ENCODE measurements around the gene PAQR7. TPM values are rescaled to one million over a fixed set of nuclear protein-coding genes. Genes with fewer than 3 reads are reported as not detected.

The PAQR7 gene
- total RNA-seq, 1 experiment from 2014 or later: 6.7 TPM

DNA sequence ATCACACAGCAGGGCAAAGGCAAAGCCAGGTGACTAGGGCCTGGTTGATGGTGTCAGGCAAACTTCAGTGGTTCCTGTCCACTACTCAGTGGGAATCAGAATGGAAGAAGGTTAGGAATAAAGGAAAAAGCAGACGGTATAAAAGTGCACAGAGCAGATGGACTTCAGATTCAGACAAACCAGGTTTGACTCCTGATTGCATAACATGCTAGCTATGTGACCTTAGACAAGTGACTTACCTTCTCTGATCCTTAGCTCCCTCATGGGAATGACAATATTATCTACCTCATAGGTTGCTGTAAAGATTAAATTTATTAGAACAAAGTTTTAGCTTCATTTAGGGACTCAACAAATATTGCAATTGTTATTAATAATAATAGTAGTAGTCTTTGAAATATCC lies 4.9 kb downstream of the PAQR7 start:
- ATAC-seq (no peak), DNase-seq (ENCODE audit: low spot score) (no peak)
- CTCF ChIA-PET: no interaction called here
- no peak overlapping the region for H3K27ac Mint-ChIP-seq
- H3K4me3 Mint-ChIP-seq: no peak overlapping the region
- TF ChIP-seq TCF7 (CRISPR knock-in tag; IDR thresholded peaks at IDR 0.05; ENCODE audit: low read depth) (no peak), ZNF263 (CRISPR knock-in tag; IDR thresholded peaks at IDR 0.05; ENCODE audit: low read depth) (no peak), NFATC4 (CRISPR knock-in tag; IDR thresholded peaks at IDR 0.05) (no peak), HMGA2 (CRISPR knock-in tag; IDR thresholded peaks at IDR 0.05) (no peak), JUN (CRISPR knock-in tag; IDR thresholded peaks at IDR 0.05) (no peak), GABPB1 (CRISPR knock-in tag; IDR thresholded peaks at IDR 0.05) (no peak), RORB (CRISPR knock-in tag; IDR thresholded peaks at IDR 0.05) (no peak), NR1H2 (CRISPR knock-in tag; IDR thresholded peaks at IDR 0.05) (no peak), ESRRA (CRISPR knock-in tag; IDR thresholded peaks at IDR 0.05; ENCODE audit: borderline replicate concordance) (no peak), TP53 (CRISPR knock-in tag; IDR thresholded peaks at IDR 0.05) (no peak), GTF2I (CRISPR knock-in tag; conservative IDR thresholded peaks at IDR 0.05) (no peak)
- TF ChIP-seq, protein P1, sequence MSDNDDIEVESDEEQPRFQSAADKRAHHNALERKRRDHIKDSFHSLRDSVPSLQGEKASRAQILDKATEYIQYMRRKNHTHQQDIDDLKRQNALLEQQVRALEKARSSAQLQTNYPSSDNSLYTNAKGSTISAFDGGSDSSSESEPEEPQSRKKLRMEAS (CRISPR knock-in tag; IDR thresholded peaks at IDR 0.05): no peak
- TF ChIP-seq, protein P2, sequence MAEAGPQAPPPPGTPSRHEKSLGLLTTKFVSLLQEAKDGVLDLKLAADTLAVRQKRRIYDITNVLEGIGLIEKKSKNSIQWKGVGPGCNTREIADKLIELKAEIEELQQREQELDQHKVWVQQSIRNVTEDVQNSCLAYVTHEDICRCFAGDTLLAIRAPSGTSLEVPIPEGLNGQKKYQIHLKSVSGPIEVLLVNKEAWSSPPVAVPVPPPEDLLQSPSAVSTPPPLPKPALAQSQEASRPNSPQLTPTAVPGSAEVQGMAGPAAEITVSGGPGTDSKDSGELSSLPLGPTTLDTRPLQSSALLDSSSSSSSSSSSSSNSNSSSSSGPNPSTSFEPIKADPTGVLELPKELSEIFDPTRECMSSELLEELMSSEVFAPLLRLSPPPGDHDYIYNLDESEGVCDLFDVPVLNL (CRISPR knock-in tag; IDR thresholded peaks at IDR 0.05; ENCODE audit: borderline replicate concordance, low read depth): no peak
- TF ChIP-seq, protein P3, sequence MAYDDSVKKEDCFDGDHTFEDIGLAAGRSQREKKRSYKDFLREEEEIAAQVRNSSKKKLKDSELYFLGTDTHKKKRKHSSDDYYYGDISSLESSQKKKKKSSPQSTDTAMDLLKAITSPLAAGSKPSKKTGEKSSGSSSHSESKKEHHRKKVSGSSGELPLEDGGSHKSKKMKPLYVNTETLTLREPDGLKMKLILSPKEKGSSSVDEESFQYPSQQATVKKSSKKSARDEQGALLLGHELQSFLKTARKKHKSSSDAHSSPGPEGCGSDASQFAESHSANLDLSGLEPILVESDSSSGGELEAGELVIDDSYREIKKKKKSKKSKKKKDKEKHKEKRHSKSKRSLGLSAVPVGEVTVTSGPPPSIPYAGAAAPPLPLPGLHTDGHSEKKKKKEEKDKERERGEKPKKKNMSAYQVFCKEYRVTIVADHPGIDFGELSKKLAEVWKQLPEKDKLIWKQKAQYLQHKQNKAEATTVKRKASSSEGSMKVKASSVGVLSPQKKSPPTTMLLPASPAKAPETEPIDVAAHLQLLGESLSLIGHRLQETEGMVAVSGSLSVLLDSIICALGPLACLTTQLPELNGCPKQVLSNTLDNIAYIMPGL (CRISPR knock-in tag; IDR thresholded peaks at IDR 0.05): no peak
- TF ChIP-seq, protein P4, sequence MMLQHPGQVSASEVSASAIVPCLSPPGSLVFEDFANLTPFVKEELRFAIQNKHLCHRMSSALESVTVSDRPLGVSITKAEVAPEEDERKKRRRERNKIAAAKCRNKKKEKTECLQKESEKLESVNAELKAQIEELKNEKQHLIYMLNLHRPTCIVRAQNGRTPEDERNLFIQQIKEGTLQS (CRISPR knock-in tag; conservative IDR thresholded peaks at IDR 0.05): no peak
- TF ChIP-seq, protein P5, sequence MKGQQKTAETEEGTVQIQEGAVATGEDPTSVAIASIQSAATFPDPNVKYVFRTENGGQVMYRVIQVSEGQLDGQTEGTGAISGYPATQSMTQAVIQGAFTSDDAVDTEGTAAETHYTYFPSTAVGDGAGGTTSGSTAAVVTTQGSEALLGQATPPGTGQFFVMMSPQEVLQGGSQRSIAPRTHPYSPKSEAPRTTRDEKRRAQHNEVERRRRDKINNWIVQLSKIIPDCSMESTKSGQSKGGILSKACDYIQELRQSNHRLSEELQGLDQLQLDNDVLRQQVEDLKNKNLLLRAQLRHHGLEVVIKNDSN (CRISPR knock-in tag; IDR thresholded peaks at IDR 0.05): no peak
- H3K4me1 Mint-ChIP-seq: peaks cover 26% of the 10 kb centered on the region
- H3K9me3 Mint-ChIP-seq: no peaks in the 10 kb centered on the region
- POLR2A ChIA-PET: interaction anchor here (1.2 kb wide), 1 partner anchor 47 kb away, joined by 3 read pairs; no protein-coding TSS in a partner anchor
- no peaks in the 10 kb centered on the region for H3K27me3 Mint-ChIP-seq (ENCODE audit: low read depth)
- H3K36me3 Mint-ChIP-seq: no peaks in the 10 kb centered on the region

DNA sequence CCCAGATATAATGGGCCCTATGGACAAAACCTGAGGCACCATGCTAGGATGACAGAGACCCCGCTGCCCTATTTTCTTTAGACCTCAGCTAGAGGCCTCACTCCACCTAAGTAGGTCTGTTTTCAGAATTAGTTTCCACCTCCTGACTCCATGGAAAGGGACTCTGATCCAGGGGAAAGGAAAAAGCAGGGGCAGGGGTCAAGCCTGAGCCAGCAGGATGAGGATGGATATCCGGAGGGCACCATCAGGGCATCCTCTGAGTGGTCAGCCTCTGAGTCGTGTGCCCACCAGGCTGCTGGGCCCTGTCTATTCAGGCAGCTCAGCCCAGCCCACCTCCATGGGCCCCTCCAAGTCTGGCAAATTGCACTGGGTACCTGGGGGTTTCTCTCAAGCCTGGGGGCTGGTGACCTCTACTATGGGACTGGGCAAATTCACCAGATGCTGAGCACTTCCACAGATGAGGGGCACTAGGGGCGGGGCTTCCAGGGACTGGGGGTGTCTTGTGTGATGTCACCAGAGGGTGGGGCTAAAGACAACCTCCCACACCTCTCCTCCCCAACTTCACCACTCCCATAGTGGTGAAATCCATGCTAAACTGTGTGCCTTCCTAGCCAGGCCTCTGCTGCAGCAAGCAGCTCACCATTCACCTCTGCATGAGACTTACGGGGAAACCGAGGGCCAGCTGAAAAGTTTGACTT lies 5.5 kb downstream of the PAQR7 start:
- no peaks in the 10 kb centered on the region for H3K27me3 Mint-ChIP-seq (ENCODE audit: low read depth)

More for the DNA sequence above, 5.5 kb downstream of the PAQR7 start:
- H3K4me3 Mint-ChIP-seq: no peak overlapping the region
- peak; percentile 36 for ATAC-seq
- DNase-seq (ENCODE audit: low spot score): peak; percentile 29
- POLR2A ChIA-PET: interaction anchor here (1.2 kb wide), 1 partner anchor 48 kb away, joined by 3 read pairs; no protein-coding TSS in a partner anchor
- H3K27ac Mint-ChIP-seq: no peak overlapping the region
- no peaks in the 10 kb centered on the region for H3K9me3 Mint-ChIP-seq
- CTCF ChIA-PET: interaction anchor here (1.4 kb wide), 1 partner anchor 26 kb away, joined by 5 read pairs; no protein-coding TSS in a partner anchor
- TF ChIP-seq EMX1 (CRISPR knock-in tag; IDR thresholded peaks at IDR 0.05) (no peak), ZNF232 (CRISPR knock-in tag; IDR thresholded peaks at IDR 0.05) (no peak), SOX15 (CRISPR knock-in tag; IDR thresholded peaks at IDR 0.05) (no peak), ELF4 (CRISPR knock-in tag; IDR thresholded peaks at IDR 0.05; ENCODE audit: low read depth) (no peak)
- TF ChIP-seq, protein P6, sequence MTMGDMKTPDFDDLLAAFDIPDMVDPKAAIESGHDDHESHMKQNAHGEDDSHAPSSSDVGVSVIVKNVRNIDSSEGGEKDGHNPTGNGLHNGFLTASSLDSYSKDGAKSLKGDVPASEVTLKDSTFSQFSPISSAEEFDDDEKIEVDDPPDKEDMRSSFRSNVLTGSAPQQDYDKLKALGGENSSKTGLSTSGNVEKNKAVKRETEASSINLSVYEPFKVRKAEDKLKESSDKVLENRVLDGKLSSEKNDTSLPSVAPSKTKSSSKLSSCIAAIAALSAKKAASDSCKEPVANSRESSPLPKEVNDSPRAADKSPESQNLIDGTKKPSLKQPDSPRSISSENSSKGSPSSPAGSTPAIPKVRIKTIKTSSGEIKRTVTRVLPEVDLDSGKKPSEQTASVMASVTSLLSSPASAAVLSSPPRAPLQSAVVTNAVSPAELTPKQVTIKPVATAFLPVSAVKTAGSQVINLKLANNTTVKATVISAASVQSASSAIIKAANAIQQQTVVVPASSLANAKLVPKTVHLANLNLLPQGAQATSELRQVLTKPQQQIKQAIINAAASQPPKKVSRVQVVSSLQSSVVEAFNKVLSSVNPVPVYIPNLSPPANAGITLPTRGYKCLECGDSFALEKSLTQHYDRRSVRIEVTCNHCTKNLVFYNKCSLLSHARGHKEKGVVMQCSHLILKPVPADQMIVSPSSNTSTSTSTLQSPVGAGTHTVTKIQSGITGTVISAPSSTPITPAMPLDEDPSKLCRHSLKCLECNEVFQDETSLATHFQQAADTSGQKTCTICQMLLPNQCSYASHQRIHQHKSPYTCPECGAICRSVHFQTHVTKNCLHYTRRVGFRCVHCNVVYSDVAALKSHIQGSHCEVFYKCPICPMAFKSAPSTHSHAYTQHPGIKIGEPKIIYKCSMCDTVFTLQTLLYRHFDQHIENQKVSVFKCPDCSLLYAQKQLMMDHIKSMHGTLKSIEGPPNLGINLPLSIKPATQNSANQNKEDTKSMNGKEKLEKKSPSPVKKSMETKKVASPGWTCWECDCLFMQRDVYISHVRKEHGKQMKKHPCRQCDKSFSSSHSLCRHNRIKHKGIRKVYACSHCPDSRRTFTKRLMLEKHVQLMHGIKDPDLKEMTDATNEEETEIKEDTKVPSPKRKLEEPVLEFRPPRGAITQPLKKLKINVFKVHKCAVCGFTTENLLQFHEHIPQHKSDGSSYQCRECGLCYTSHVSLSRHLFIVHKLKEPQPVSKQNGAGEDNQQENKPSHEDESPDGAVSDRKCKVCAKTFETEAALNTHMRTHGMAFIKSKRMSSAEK (CRISPR knock-in tag; IDR thresholded peaks at IDR 0.05; ENCODE audit: borderline replicate concordance): no peak
- TF ChIP-seq, protein P5 (CRISPR knock-in tag; IDR thresholded peaks at IDR 0.05): no peak
- H3K36me3 Mint-ChIP-seq: no peaks in the 10 kb centered on the region
- H3K4me1 Mint-ChIP-seq: peaks cover 26% of the 10 kb centered on the region

Measured in WTC11 (cell line).